Esophagus squamous epithelium (tissue), 4 donors: Measurements from ENCODE around the gene MATN1.

Experiments
- POLR2A ChIP-seq, 4 donors: fragments of 450-650 bp; IDR thresholded peaks; one replicate each; pipeline ENCODE4 v1.6.1; 2017; ENCODE audit warnings: antibody characterized with exemption in 4 of 4, mild to moderate bottlenecking in 4 of 4, moderate library complexity in 3 of 4
- TF ChIP-seq, protein P1 (sequence below), 6 experiments: fragments of 450-650 bp in 4 of 6; fragments of 200-600 bp in 2 of 6; sonication (generic) in 2 of 6; IDR thresholded peaks; one replicate each; pipeline ENCODE4 v1.5.1; 2016 to 2019; ENCODE audit warnings: antibody characterized with exemption in 6 of 6, mild to moderate bottlenecking in 4 of 6, moderate library complexity in 4 of 6

DNA sequence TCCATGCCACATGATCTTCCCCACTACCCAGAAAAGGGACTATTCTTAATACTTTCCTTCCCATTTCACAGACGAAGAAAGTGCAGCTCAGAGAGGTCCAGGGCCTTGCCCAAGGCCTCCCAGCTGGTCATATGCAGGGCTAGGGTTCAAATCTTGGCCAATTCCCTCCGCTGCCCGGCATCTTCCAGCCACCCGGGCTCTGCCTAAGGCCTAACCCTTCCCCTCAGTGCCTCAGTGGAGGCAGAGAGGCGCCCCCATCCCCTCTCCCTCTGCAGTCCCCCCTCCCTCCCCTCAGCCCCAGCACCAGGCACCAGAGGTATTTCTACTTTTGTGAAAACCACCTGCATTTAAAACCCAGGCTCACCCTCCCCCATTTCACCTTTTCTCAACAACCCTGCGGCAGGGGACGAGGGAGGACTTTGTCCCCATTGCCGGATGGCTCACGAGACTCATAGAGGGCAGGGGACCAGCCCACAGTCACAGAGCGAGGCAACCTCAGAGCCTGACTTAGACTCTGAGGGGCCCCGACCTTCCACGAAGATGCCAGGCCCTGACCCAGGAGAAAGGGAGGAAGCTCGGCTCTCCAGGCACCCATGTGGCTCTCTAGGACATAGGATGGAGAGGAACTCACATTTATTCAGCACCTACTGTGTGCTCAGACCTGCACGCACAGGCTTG lies 21.9 kb upstream of the MATN1 start:
- TF ChIP-seq POLR2A (IDR thresholded peaks at IDR 0.05): no peak
- TF ChIP-seq, protein P1, sequence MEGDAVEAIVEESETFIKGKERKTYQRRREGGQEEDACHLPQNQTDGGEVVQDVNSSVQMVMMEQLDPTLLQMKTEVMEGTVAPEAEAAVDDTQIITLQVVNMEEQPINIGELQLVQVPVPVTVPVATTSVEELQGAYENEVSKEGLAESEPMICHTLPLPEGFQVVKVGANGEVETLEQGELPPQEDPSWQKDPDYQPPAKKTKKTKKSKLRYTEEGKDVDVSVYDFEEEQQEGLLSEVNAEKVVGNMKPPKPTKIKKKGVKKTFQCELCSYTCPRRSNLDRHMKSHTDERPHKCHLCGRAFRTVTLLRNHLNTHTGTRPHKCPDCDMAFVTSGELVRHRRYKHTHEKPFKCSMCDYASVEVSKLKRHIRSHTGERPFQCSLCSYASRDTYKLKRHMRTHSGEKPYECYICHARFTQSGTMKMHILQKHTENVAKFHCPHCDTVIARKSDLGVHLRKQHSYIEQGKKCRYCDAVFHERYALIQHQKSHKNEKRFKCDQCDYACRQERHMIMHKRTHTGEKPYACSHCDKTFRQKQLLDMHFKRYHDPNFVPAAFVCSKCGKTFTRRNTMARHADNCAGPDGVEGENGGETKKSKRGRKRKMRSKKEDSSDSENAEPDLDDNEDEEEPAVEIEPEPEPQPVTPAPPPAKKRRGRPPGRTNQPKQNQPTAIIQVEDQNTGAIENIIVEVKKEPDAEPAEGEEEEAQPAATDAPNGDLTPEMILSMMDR (IDR thresholded peaks at IDR 0.05): no peak
